Activated T-cell treated with anti-CD3 and anti-CD28 coated beads for 24 hours (primary cell): ENCODE data around the gene PPP1R37.

Source experiments
- DNase-seq: peaks from one replicate; pipeline ENCODE4 v3.0.0-alpha.2; 2020; ENCODE audit warnings: low read depth

PPP1R37 gene

DNA sequence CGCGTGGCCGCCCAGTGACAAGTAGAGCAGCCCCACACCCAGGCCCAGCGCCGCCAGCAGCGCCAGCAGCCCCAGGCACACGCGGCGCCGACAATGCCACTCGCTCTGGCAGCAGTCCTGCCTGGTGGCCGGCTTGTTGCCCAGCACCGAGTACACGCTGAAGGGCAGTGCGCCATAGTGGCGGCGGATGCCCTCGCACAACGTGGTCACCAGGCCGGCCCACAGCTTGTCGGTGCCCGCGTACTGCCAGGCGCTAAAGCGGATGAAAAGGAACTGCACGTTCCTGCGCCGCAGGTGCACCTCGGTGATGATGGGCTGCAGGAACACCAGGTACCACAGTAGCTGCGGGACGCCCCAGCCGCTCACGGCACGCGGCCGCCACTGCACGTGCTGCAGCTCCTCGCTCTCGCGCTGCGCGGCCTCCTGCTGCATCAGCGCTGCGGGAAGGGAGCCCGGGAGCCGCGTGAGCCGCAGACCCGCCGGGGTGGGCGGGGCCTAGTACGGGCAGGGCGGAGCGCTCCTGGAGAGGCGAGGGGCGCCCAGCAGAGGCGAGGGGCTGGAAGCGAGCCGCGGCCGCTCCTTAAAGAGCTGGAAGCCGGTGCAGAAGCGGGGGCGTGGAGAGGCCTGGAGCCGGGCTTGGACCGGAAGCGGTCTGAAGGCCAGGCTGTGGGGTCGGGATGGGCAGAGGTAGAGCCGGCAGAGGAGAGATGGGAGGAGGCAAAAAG, 60.5 kb downstream of the PPP1R37 start:
- no peak for DNase-seq

DNA sequence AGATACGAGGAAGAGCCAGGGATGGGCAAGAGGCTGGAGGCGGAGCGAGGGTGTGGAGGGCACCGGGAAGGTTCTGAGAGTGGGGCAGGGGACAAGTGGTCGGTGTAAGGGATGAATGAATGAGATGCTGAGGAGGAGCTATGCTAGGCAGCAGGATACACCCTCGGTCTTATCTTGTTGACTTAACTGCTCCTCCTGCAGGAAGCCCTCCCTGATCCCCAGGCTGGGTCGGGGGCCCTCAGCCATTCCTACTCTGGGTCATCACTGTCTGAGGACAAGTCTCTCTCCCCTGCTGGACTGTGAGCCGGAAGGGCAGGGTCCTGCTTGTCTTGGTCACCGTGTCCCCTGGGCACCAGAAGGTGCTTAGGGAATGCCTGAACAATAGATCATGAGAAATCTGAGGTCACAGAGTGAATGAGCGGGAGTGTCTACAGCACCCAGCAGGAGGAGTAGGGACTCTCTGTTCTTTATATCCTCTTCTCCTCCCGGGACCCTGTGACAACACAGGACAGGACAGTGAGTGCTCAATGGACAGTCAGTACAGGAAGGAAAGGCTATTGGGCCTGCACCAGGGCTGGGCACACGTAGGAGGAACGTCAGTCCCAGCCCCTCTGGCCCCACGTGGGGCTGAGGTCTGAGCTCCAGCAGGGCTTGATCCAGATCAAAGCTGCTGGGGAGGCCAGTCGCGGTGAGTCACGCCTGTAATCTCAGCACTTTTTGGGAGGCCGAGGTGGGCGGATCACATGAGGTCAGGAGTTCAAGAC, 61.3 kb downstream of the PPP1R37 start:
- DNase-seq = no peak

- no peak for DNase-seq
These were observed 63.1 kb downstream of the PPP1R37 start for GRCh38 chr19:45156011-45156630.

- DNase-seq = no peak
These were observed 63.8 kb downstream of the PPP1R37 start for GRCh38 chr19:45156751-45157150.

DNA sequence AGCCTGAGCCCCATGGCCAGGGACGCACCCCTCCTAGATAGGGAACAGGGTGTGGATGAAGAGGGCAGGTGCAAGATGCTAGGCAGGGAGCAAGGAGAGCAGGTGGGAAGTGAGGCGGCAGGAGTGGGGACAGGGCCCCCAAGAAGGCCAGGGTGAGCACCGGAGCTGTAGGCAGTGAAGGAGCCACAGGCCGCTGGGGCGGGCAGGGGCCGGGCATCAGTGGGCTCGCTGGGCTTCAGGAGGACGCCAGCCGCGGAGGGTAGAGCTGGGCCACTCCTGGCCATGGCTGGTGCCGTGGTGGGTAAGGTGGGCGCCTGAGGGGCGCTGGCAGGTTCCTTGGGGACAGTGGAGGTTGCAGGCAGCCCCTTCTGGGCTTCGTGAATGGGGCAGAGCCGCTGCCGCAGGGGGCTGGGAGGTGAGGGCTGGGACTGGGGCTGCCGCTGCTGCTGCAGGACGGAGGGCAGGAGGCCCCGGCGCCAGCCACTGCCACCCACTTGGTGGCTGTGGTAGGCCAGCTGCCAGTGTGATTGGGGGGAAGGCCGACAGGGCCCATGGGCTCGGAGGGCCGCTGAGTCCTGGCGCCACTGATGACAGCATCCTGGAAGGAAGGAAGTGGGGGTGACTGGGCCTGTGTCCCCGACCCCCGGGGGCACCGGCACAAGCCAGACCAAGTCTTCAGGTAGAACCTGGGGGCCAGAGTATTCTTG, 65.7 kb downstream of the PPP1R37 start:
- DNase-seq = no peak

DNA sequence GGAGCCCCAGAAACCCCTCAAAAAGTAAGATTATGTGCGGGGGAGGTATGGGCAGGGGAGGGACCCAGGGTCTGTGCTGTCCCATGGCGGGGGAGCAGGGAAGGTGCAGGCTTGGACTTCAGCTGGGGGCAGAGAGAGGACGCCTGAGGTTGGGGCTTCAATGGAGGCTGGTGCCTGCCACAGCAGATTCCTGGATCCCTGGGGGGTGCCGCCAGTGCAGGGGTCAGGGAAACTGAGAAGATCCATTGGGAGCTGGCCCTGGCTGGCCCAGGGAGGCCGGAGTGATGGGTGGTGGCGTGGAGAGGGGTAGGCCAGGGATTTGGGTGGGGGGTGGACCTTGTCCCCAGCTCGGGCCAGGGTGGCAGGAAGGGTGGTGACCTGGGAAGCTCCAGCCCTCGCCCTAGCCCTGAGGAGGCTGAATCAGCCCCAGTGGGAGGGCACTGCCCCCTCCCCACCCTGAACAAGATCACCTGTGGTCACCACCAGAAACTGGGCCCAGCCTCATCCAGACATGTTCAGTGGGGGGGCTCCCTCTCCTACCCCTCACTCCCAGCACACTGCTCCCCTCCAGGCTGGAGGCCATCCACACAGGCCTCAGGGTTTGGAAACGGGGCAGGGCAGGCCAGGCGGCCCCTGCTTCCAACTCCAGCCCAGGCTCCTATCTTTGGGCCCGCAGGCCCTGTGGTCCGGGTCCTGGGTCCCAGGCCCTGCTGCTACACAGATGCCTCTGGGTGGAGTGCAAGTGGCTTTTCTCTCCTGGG, 66.4 kb downstream of the PPP1R37 start:
- no peak for DNase-seq

DNA sequence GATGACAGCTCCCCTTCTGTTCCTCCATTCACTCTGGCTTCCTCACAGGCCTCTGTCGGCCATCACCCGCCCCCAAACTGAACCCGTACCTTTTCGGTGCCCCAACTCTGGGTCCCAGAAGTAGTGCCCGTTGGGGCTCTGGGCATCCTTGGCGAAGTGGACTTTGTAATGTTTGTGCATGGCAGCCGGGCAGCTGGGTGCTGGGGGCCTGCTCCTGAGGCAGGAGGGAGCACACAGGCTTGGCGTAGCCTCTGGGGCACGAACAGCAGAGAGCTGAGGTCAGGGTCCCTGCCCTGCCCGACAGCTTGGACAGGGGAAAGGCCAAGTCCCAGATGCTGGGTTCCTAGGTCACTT, 67.0 kb downstream of the PPP1R37 start:
- no peak for DNase-seq

DNA sequence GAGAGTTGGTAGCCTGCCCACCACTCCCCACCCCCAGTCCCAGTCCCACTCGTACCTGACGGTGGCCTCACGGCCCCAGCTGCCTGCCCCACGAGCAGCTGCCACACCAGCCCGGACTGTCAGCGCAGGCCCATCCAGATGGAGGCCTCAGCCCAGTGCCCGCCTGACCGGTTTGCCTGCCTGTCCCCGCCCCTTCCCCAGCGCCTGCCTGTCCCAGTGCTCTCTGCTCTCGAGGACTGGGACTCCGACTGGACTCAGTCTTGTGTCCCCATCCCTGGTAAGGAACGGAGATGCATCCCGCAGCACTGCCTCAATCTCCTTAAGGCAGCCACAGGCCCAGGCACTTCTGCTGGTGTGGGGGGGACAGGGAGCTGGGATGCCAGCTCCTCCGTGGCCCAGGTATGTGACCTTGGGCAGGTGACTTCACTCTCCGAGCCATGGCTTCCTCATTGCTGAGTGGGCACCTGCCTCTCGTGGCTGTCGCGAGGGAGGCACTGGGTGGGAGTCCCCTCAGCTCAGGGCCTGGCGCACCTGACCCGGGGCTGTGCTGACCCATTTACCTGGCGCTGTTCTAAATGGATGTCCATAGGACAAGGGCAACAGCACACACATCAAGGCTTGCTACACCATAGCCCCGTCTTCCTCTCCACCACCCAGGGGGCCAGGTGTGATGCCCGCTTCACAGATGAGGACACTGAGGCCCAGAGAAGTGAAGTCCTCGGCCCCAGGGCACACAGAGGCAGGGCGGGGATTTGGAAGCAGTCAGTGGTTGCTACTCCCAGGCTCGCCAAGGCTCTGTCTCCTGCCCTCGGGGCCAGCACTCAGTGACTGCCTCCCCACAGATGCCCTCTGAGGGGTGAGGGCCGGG, 68.1 kb downstream of the PPP1R37 start, which contains the start of gene NKPD1:
Gene NKPD1 (minus strand): TSS at position 113 of the 868 bp plus-strand sequence. CDS start 832 bp downstream, outside the sequence.
- DNase-seq = no peak

DNA sequence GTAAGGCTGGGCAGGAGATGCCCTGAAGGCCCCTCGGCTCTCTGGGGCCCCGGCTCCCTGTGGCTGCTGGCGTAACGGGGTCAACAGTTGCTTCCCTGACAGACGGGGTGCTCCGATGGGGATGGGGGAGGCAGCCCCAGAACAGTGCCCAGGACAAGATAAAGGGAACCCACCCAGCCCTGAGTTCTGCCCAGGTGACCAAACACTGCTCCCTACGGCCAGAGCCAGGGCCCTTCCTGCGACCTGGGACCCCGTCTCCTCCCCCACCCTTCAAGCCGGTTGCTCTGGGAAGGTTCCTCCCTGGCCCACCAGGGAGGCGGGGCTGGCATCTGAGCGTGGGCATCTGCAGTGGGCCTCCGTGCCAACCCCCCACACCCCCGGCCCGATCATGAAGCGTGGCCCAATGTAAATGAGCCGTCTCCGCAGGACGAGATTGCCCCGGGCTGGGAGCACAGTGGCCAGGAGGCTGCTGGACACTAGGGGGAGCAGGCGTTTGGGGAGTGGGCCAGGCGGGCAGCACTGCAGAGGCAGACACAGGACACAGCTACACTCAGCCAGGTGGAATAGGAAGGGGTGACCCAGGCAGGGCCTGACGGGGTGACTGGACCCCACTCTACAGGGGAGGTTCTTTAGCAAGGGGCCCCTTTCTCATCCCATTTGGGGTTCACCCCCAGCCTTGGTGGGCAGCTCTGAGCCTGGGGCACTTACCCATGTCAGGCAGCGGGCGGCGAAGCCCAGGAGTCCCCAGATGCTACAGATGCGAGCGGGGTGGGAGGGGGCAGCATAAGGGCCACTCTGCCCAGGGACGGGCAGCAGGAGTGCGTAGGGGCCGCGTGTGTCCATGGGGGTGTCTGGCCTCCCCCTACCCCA, 69.0 kb downstream of the PPP1R37 start:
- no peak for DNase-seq

- DNase-seq = no peak
These were observed 69.7 kb downstream of the PPP1R37 start for GRCh38 chr19:45162608-45163143.

DNA sequence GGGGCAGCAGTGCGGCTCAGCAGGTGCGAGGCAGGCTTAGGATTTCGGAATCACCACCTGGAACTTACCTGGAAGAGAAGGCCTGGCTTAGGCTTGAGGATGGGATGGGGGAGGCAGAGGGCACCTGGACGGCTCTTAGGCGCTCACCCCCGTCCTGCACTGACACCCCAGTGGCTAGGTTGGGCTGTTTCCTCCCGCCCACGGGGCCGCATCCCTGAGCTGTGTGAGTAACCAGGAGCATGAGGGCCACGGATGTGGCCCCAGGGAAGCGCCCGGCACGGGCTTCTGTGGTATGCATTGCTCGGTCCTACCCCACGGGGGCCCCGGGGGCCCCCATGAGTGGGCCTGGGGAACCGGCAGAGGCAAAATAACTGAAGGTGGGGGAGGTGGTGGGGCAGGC, 70.2 kb downstream of the PPP1R37 start:
- no peak for DNase-seq

DNA sequence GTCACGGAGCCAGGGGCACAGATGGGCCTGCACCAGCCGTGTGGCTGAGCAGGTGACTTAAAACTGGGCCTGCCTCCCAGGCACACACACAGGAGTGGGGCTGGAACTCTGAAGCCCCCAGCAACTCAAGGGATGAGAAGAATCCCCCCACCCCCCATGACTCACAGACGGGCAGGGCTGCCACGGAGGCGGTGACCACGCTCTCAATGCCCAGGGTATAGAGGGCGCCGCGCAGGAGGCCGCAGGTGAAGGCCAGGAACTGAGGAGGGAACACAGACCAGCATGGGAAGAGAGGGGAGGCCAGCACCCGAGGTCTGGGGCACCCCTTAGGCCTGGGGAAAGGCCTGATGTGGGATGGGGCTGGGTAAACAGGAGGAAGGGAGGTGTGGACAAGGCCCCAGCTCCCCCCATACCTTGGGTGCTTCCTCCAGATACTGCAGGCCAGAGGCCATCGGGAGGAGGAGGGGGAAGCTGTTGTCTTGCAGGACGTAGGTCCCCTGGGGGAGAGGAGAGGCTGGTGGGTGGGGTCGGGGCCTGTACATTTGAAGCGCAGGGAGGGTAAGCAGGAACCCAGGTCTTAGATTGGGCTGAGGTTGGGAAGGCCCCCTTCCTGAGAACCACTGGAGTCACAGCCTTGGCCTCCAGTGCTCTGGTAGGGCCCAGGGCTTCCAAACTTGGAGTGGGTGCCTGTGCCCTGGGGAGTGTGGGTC, 70.9 kb downstream of the PPP1R37 start:
- no peak for DNase-seq

DNA sequence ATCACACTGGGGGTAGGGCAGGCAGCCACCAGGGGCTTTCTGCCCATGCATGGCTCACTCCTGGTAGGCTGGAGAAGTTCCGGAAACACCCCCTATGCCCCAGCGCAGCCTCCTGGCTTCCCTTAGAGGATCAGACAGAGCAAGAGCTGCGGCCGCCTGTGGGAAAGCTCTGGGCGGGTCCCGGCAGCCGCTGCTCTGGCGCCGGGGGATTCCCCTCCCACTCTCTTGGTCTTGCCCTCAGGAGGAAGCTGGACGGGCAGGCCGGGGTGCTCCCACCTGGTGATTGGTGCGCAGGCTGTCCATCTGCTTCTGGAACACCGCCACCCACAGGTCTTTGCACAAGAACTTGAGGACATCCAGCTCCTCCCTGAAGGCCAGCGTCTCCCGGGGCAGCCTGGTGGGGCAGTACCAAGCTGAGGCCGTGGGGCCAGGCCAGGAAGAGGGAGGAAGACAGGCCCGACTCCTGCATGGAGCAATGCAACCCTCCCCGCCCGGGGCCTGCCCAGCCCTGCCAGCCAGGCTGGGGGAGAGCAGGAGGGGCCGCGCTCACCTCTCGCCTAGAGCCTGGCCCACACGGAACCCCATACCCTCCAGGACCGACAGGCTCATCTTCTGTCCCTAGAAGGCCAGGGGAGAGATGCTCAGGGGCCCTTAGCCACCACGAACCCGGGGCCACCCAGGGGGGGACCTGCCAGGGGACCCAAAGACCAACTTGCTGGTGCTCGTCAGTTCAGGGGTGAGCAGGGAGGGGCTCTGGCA, 71.8 kb downstream of the PPP1R37 start:
- peak; percentile 51 for DNase-seq

DNA sequence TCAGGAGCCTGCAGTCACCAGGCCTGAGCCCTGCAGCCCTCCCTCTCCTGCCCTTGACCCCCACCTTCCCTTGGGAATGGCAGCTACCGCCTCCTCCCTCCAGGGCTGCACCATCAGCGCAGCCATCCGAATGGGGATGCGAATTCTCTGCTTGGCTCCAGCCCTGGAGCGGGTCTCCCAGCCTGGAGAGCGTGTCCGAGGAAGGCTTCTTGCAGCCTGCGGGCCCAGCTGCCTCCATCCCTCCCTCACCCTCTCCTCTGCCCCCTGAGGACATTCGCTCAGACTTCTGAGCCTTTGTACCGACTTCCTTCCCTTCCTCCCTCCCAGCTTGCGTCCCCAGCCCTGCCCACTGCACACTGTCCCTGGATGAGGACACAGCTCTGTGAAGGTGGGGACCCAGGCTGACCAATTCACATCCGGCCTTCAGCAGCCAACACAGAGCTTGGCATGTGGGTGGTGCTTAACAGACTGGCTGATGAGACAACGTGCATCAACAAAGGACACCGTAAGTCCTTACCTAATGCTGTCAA, 73.8 kb downstream of the PPP1R37 start:
- DNase-seq = no peak

DNA sequence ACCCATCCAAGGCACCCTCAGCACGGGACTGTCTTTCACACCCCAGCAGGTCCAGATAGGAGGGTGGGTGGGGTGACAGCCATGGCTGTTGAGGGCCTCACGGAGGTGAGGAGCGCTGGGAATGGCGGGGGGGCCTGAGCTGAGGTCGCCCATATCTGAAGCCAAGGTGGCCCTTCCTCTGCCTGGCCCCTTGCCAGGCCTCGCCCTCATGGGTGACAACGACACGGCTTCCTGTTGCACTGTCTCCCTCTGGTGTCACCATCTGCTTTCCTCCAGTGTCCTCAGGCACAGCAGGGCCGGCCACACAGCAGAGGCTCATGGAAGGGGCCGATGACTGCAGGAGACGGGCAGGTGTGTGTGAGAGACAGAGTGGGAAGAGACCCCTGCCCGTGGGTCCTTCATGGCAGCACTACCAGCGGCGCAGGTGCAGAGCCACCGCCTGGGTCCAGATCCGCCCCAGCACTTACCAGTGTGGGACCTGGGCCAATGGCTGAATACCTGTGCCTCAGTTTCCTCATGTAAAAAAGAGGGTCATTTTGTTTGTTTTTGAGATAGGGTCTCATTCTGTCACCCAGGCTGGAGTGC, 75.9 kb downstream of the PPP1R37 start:
- DNase-seq = no peak

GRCh38 chr19:45169602-45170001, 76.6 kb downstream of the PPP1R37 start:
- no peak for DNase-seq
